Common myeloid progenitor, CD34-positive (primary cell): Measurements from ENCODE around the gene LSP1.
A peak's percentile ranks its signal among the peaks of the same experiment; 100 is the strongest.

Source experiments
- CTCF ChIA-PET: fragments of 350-600 bp; sonication (Branson Sonifier 250); formaldehyde crosslinking; loops from one replicate; lab custom pipeline; 2021; ENCODE audit warnings: antibody characterized with exemption; lab: Charles Lee
- POLR2A ChIA-PET: fragments of 350-600 bp; sonication (Branson Sonifier 250); formaldehyde crosslinking; loops from one replicate; lab custom pipeline; 2021; ENCODE audit warnings: antibody characterized with exemption; lab: Charles Lee
- DNase-seq, 3 donors: peaks; one replicate each; pipeline versions ENCODE4 v3.0.0 to v3.0.0-alpha.2; 2013
- H3K27ac ChIP-seq, 2 experiments: 1 replicate in 1 of 2; 2 replicates in 1 of 2; pipeline ENCODE4 v1.7.0; 2013; ENCODE audit warnings: inconsistent platforms in 2 of 2, low read length in 2 of 2, mild to moderate bottlenecking in 2 of 2, low read depth in 1 of 2, moderate library complexity in 1 of 2; ENCODE audit not compliant: severe bottlenecking in 2 of 2, insufficient read depth in 1 of 2, poor library complexity in 1 of 2
- H3K27me3 ChIP-seq, 5 experiments: replicated peaks in 2 of 5; 1 replicate in 3 of 5; 2 replicates in 2 of 5; pipeline versions ENCODE4 v1.6.1 to v1.7.0; 2013; ENCODE audit warnings: low read length in 4 of 5, mild to moderate bottlenecking in 2 of 5, moderate library complexity in 2 of 5, inconsistent platforms in 1 of 5; ENCODE audit not compliant: insufficient read depth in 5 of 5, control insufficient read depth in 4 of 5
- H3K36me3 ChIP-seq, 4 experiments: 1 replicate in 2 of 4; 2 replicates in 2 of 4; pipeline versions ENCODE4 v1.6.1 to v1.7.0; 2013; ENCODE audit warnings: low read length in 3 of 4, control low read depth in 1 of 4, mild to moderate bottlenecking in 1 of 4; ENCODE audit not compliant: control insufficient read depth in 4 of 4, insufficient read depth in 4 of 4
- H3K4me1 ChIP-seq, 4 experiments: 1 replicate in 3 of 4; 2 replicates in 1 of 4; pipeline versions ENCODE4 v1.6.1 to v1.7.1; 2013; ENCODE audit warnings: low read length in 3 of 4, mild to moderate bottlenecking in 3 of 4, control low read depth in 1 of 4, inconsistent platforms in 1 of 4, moderate library complexity in 1 of 4; ENCODE audit not compliant: control insufficient read depth in 4 of 4, insufficient read depth in 4 of 4; ENCODE audit errors: control extremely low read depth in 1 of 4
- H3K4me3 ChIP-seq, 7 experiments: 1 replicate in 4 of 7; 2 replicates in 3 of 7; pipeline versions ENCODE4 v1.5.1 to v1.7.0; 2013; ENCODE audit warnings: mild to moderate bottlenecking in 7 of 7, low read length in 6 of 7, moderate library complexity in 6 of 7, inconsistent platforms in 2 of 7, low read depth in 2 of 7, control low read depth in 1 of 7; ENCODE audit not compliant: insufficient read depth in 4 of 7, control insufficient read depth in 1 of 7; ENCODE audit errors: extremely low read depth in 1 of 7
- H3K9me3 ChIP-seq, 5 experiments: 1 replicate in 4 of 5; 2 replicates in 1 of 5; pipeline versions ENCODE4 v1.6.1 to v1.7.1; 2013; ENCODE audit warnings: low read length in 4 of 5, mild to moderate bottlenecking in 2 of 5, inconsistent platforms in 1 of 5, low read depth in 1 of 5, moderate library complexity in 1 of 5; ENCODE audit not compliant: control insufficient read depth in 4 of 5, insufficient read depth in 2 of 5; ENCODE audit errors: control extremely low read depth in 1 of 5
- WGBS: methylation state at CpG from one replicate; pipeline ENCODE4 v1.1.5; 2013; ENCODE audit not compliant: insufficient coverage; 5-methylcytosine and 5-hydroxymethylcytosine counted together

Gene LSP1

GRCh38 chr11:1891831-1892115 is 38.9 kb downstream of the LSP1 start, which contains the start of gene PRR33:
TSS of gene PRR33 (minus strand) at chr11:1891895. CDS start at chr11:1890584, 1,311 bp downstream.
- H3K4me3 ChIP-seq, result peak within 1 kb of the TSS; percentile 43 to 87 (median 71)
- POLR2A ChIA-PET, result interaction anchor here (0.8 to 2.3 kb wide), 4 partner anchors 26 to 55 kb away, joined by 4 to 7 read pairs (median 6); no protein-coding TSS in a partner anchor
- H3K27me3 ChIP-seq, result no peaks in the 10 kb centered on the region
- peaks cover 0 to 5% (median 2%) of the 10 kb centered on the region in 4 experiments for H3K36me3 ChIP-seq
- DNase-seq, result peak in 1 of 3 donors; percentile 32
- 0% methylated on average over 2 of the region's 7 CpGs for WGBS
- H3K27ac ChIP-seq, result peak within 1 kb of the TSS; percentile 64 to 79
- H3K9me3 ChIP-seq, result no peaks in the 10 kb centered on the region
- H3K4me1 ChIP-seq, result peaks cover 7 to 83% (median 63%) of the 10 kb centered on the region in 4 experiments
- CTCF ChIA-PET, result interaction anchor here (0.8 to 5.5 kb wide), 7 partner anchors 9 to 55 kb away, joined by 3 to 53 read pairs (median 4); partner anchors contain the start of genes MRPL23 and TNNT3

DNA sequence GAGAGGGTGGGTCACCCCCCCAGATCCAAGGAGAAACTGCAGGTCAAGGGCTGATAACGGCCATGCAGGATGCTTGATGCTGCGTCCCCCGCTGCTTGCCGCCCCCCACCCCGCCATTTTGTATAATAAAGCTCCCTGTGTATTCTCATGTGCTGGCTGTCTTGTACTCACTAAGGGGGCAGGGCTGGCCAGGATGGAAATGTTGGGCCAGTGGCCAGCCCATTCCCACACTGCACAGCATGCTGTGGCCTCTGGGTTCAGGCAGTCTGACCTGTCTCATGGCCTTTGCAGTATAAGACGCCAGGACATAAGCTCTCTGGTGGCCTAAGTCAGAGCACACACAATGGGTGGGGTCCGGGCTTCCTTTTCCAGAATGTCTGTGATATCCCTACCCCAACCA is 39.2 kb downstream of the LSP1 start:
- peaks cover 0 to 5% (median 2%) of the 10 kb centered on the region in 4 experiments for H3K36me3 ChIP-seq
- H3K9me3 ChIP-seq, result no peaks in the 10 kb centered on the region
- ChIA-PET CTCF (interaction anchor here (1.6 to 5.5 kb wide), 5 partner anchors 9 to 55 kb away, joined by 4 to 53 read pairs (median 18); partner anchors contain the start of genes MRPL23 and TNNT3), POLR2A (interaction anchor here (0.8 to 2.3 kb wide), 2 partner anchors 25 to 29 kb away, joined by 6 to 7 read pairs; no protein-coding TSS in a partner anchor)
- H3K4me3 ChIP-seq, result peak overlapping the region in 6 of 7 experiments; percentile 13 to 87 (median 74)
- H3K27ac ChIP-seq, result peak overlapping the region in 1 of 2 experiments; percentile 79
- DNase-seq, result no peak
- no peaks in the 10 kb centered on the region for H3K27me3 ChIP-seq
- WGBS, result 35% methylated on average over 2 of the region's 7 CpGs
- H3K4me1 ChIP-seq, result peaks cover 7 to 86% (median 66%) of the 10 kb centered on the region in 4 experiments

GRCh38 chr11:1892558-1892957 is 39.7 kb downstream of the LSP1 start:
- no peak overlapping the region for H3K27ac ChIP-seq
- H3K4me3 ChIP-seq, result peak overlapping the region in 4 of 7 experiments; percentile 64 to 87 (median 76)
- peaks cover 7 to 87% (median 67%) of the 10 kb centered on the region in 4 experiments for H3K4me1 ChIP-seq
- ChIA-PET POLR2A (interaction anchor here (0.8 to 2.3 kb wide), 2 partner anchors 25 to 28 kb away, joined by 6 to 7 read pairs; no protein-coding TSS in a partner anchor), CTCF (interaction anchor here (1.6 to 5.5 kb wide), 2 partner anchors 26 to 51 kb away, joined by 4 to 53 read pairs; partner anchors contain the start of gene TNNT3)
- peaks cover 0 to under 1% (median 0%) of the 10 kb centered on the region in 4 experiments for H3K36me3 ChIP-seq
- no peak for DNase-seq
- H3K27me3 ChIP-seq, result no peaks in the 10 kb centered on the region
- H3K9me3 ChIP-seq, result no peaks in the 10 kb centered on the region
- 85% methylated on average over 4 of the region's 5 CpGs for WGBS

DNA sequence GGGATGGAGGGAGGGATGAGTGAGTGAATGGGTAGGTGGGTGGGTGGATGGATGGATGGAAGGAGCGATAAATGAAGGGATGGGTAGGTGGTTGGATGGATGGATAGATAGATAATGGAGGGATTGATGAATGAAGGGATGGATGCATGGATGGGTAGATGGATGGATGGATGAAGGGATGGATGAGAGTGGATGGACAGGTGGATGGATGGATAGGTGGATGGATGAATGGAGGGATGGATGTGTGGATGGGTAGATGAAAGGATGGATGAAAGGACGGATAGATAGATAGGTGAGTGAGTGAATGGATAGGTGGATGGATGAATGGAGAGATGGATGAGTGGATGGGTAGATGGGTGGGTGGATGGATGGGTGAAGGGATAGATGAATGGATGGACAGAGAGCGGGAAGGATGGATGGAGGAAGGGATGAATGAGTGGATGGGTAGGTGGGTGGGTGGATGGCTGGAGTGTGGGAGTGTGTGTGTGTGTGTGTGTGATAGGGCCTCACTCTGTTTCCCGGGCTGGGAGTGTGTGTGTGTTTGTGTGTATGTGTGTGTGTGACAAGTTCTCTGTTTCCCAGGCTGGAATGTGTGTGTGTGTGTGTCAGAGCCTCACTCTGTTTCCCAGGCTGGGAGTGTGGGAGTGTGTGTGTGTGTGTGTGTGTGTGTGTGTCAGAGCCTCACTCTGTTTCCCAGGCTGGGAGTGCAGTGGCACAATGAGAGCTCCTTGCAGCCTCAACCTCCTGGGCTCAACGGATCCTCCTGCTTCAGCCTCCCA is 40.9 kb downstream of the LSP1 start:
- DNase-seq, result no peak
- no peak overlapping the region for H3K4me3 ChIP-seq
- POLR2A ChIA-PET, result no interaction called here
- no peaks in the 10 kb centered on the region for H3K9me3 ChIP-seq
- H3K36me3 ChIP-seq, result no peaks in the 10 kb centered on the region
- WGBS, result 98% methylated on average over 3 of the region's 5 CpGs
- H3K4me1 ChIP-seq, result peaks cover 10 to 84% (median 62%) of the 10 kb centered on the region in 4 experiments
- CTCF ChIA-PET, result interaction anchor here (0.6 kb wide), 1 partner anchor 27 kb away, joined by 3 read pairs; no protein-coding TSS in a partner anchor
- no peak overlapping the region for H3K27ac ChIP-seq
- H3K27me3 ChIP-seq, result no peaks in the 10 kb centered on the region

GRCh38 chr11:1894759-1895158 is 41.9 kb downstream of the LSP1 start:
- H3K4me1 ChIP-seq, result peaks cover 10 to 80% (median 54%) of the 10 kb centered on the region in 4 experiments
- H3K9me3 ChIP-seq, result no peaks in the 10 kb centered on the region
- CTCF ChIA-PET, result interaction anchor here (0.6 to 4.1 kb wide), 2 partner anchors 11 to 26 kb away, joined by 3 to 31 read pairs; no protein-coding TSS in a partner anchor
- no peak for DNase-seq
- no peak overlapping the region for H3K4me3 ChIP-seq
- H3K27me3 ChIP-seq, result no peaks in the 10 kb centered on the region
- 98% methylated on average over 6 of the region's 11 CpGs for WGBS
- H3K27ac ChIP-seq, result no peak overlapping the region
- POLR2A ChIA-PET, result no interaction called here
- no peaks in the 10 kb centered on the region for H3K36me3 ChIP-seq

- Histone ChIP-seq H3K4me3 (peak overlapping the region in 3 of 7 experiments; percentile 54 to 71 (median 64)), H3K27me3 (no peaks in the 10 kb centered on the region), H3K36me3 (no peaks in the 10 kb centered on the region), H3K27ac (peak overlapping the region; percentile 73 to 77), H3K4me1 (peaks cover 10 to 63% (median 37%) of the 10 kb centered on the region in 4 experiments), H3K9me3 (no peaks in the 10 kb centered on the region)
- DNase-seq, result no peak
- ChIA-PET CTCF (interaction anchor here (1.2 to 4.1 kb wide), 6 partner anchors 10 to 42 kb away, joined by 5 to 31 read pairs (median 6); no protein-coding TSS in a partner anchor), POLR2A (interaction anchor here (0.6 to 1.5 kb wide), 5 partner anchors 8 to 46 kb away, joined by 3 to 4 read pairs (median 3); no protein-coding TSS in a partner anchor)
- WGBS, result 27% methylated on average over 2 of the region's 10 CpGs
These were observed 43.6 kb downstream of the LSP1 start for GRCh38 chr11:1896468-1896867.
